HG02884 (cell line): Measurements from ENCODE around the gene SORCS2.
"Not testable (repeated sequence)": the region's sequence is repeated elsewhere in the genome, so short reads cannot be mapped to it uniquely, and the experiment has no call there.

ENCODE experiments used
- ATAC-seq: cut with Tn5 transposase; IDR thresholded peaks from one replicate; pipeline ENCODE4 v1.9.1; 2021; ENCODE audit warnings: mild to moderate bottlenecking, moderate library complexity; ENCODE audit not compliant: unreplicated experiment

The SORCS2 gene

GRCh38 chr4:7198440-7199128 lies 6.2 kb downstream of the SORCS2 start:
- no peak for ATAC-seq

GRCh38 chr4:7199129-7199725 lies 6.9 kb downstream of the SORCS2 start:
- ATAC-seq, result no peak

- no peak for ATAC-seq
These were observed 7.6 kb downstream of the SORCS2 start for GRCh38 chr4:7199771-7200441.

GRCh38 chr4:7200801-7201200 lies 8.5 kb downstream of the SORCS2 start:
- ATAC-seq, result no peak

GRCh38 chr4:7201420-7202305 lies 9.3 kb downstream of the SORCS2 start:
- ATAC-seq, result no peak

- ATAC-seq, result no peak
These were observed 10.1 kb downstream of the SORCS2 start for GRCh38 chr4:7202411-7202810.

- ATAC-seq, result no peak
These were observed 12.5 kb downstream of the SORCS2 start for GRCh38 chr4:7204656-7205387.

GRCh38 chr4:7206385-7206784 lies 14.0 kb downstream of the SORCS2 start:
- ATAC-seq, result no peak

GRCh38 chr4:7206911-7207567 lies 14.7 kb downstream of the SORCS2 start:
- ATAC-seq, result no peak

GRCh38 chr4:7207628-7208231 lies 15.4 kb downstream of the SORCS2 start:
- no peak for ATAC-seq

GRCh38 chr4:7208509-7209451 lies 16.4 kb downstream of the SORCS2 start:
- ATAC-seq, result no peak

- no peak for ATAC-seq
These were observed 17.4 kb downstream of the SORCS2 start for GRCh38 chr4:7209699-7210098.

GRCh38 chr4:7210824-7211223 lies 18.5 kb downstream of the SORCS2 start:
- ATAC-seq, result no peak

GRCh38 chr4:7212101-7212674 lies 19.9 kb downstream of the SORCS2 start:
- no peak for ATAC-seq

- no peak for ATAC-seq
These were observed 20.6 kb downstream of the SORCS2 start for GRCh38 chr4:7212921-7213320.

GRCh38 chr4:7213807-7214206 lies 21.5 kb downstream of the SORCS2 start:
- no peak for ATAC-seq

GRCh38 chr4:7214359-7214758 lies 22.0 kb downstream of the SORCS2 start:
- no peak for ATAC-seq

- ATAC-seq, result not testable (repeated sequence)
These were observed 22.8 kb downstream of the SORCS2 start for GRCh38 chr4:7215187-7215586.
